Gastrocnemius medialis (tissue), 4 donors: ENCODE measurements around the gene NTSR2.

Experiments
- CTCF ChIP-seq, 5 experiments: fragments of 450-650 bp in 3 of 5; fragments of 200-600 bp in 2 of 5; sonication (generic) in 2 of 5; IDR thresholded peaks in 4 of 5; conservative IDR thresholded peaks in 1 of 5; 1 replicate in 4 of 5; 2 replicates in 1 of 5; pipeline ENCODE4 v1.5.1; 2016 to 2019; ENCODE audit warnings: antibody characterized with exemption in 5 of 5, mild to moderate bottlenecking in 3 of 5, moderate library complexity in 3 of 5
- POLR2A ChIP-seq, 2 donors: fragments of 450-650 bp; IDR thresholded peaks; one replicate each; pipeline ENCODE4 v1.6.1; 2017; ENCODE audit warnings: antibody characterized with exemption in 2 of 2, mild to moderate bottlenecking in 2 of 2, moderate library complexity in 2 of 2

- TF ChIP-seq POLR2A (IDR thresholded peaks at IDR 0.05) (no peak), CTCF (IDR thresholded peaks at IDR 0.05 in 4 of 5, conservative IDR thresholded peaks at IDR 0.05 in 1 of 5) (no peak)
These were observed 14.0 kb upstream of the NTSR2 start for GRCh38 chr2:11683966-11684365.
